ENCODE results near the gene BIN1.

Gene BIN1, protein sequence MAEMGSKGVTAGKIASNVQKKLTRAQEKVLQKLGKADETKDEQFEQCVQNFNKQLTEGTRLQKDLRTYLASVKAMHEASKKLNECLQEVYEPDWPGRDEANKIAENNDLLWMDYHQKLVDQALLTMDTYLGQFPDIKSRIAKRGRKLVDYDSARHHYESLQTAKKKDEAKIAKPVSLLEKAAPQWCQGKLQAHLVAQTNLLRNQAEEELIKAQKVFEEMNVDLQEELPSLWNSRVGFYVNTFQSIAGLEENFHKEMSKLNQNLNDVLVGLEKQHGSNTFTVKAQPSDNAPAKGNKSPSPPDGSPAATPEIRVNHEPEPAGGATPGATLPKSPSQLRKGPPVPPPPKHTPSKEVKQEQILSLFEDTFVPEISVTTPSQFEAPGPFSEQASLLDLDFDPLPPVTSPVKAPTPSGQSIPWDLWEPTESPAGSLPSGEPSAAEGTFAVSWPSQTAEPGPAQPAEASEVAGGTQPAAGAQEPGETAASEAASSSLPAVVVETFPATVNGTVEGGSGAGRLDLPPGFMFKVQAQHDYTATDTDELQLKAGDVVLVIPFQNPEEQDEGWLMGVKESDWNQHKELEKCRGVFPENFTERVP

DNA sequence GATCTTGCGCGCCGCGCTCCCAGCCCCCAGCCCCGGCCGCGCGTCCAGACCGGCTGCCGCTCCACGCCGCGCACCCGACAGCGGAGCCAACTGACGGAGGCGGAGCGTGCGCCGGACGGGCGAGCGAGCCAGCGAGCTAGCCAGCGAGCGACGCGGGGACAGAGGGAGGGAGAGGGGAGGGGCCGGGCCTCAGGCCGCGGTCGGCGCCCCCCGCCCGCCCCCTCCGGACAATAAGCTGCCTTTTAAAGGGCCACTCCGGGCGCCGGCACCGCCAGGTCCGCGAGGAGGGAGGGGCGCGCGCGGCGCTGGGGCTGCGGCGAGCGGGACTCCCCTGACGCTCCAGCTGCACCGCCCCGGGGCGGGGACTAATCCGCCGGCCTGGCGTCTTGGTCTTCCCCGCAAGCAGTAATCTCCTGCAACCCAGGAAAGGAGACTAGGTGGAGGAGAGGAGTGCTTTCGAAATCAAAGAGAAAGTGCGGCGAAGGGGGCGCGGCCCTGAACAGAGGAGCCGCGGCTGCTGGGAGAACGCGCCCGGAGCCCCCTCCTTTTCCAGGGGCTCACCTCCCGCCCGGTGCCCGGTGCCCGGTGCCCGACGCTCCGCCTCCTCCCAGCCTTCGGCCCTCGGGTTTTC lies at the start of gene BIN1:
BIN1 (minus strand) TSS at position 164 of the 631 bp plus-strand sequence. CDS start 211 bp downstream, outside the sequence.
- DNase-seq (ENCODE audit: low spot score): peak; percentile 94
- TF ChIP-seq, protein P1, sequence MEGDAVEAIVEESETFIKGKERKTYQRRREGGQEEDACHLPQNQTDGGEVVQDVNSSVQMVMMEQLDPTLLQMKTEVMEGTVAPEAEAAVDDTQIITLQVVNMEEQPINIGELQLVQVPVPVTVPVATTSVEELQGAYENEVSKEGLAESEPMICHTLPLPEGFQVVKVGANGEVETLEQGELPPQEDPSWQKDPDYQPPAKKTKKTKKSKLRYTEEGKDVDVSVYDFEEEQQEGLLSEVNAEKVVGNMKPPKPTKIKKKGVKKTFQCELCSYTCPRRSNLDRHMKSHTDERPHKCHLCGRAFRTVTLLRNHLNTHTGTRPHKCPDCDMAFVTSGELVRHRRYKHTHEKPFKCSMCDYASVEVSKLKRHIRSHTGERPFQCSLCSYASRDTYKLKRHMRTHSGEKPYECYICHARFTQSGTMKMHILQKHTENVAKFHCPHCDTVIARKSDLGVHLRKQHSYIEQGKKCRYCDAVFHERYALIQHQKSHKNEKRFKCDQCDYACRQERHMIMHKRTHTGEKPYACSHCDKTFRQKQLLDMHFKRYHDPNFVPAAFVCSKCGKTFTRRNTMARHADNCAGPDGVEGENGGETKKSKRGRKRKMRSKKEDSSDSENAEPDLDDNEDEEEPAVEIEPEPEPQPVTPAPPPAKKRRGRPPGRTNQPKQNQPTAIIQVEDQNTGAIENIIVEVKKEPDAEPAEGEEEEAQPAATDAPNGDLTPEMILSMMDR (IDR thresholded peaks at IDR 0.05; ENCODE audit: extremely low read depth, missing control alignments): no peak

DNA sequence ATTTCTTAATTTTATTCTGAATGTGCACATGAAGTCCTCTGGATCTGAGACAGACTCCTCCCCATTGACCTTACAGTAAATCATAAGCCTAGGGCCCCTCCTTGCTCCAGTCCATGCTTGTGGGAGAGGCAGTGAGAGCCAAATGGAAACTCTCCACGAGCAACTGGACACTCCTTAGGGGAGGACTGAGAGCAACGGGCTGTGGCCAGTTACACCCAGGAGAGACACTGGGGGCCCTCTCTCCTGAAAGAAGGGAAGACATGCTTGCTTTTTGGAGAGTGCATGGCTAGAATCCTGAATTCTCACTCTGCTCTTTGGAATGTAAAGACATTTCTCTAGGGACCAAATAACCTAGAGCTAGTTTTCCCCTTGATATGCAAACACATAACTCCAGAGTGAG lies 49.0 kb upstream of the BIN1 start:
- DNase-seq (ENCODE audit: low spot score): no peak
- TF ChIP-seq, protein P1 (IDR thresholded peaks at IDR 0.05; ENCODE audit: extremely low read depth, missing control alignments): no peak

DNA sequence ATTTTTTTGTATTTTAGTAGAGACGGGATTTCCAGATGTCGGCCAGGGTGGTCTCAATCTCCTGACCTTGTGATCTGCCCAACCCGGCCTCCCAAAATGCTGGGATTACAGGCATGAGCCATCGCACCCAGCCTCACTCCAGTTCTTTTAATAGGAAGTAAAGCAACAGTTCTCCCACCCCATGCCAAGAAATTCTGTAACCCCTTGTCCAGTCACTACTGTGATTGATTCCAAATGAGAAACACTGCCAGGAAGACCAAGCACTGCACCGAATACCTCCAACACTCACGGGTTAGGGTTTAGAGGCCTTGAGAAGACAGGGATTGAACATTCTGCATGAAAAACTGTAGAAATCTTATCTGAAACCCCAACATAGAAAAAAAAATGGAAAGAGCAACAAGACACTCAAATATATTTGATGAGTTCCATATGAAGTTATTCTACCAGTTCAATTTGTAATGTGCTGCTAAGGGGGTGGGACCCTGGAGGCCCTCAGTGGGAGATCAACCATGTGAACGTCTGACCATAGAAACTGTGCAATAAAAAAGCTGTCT lies 48.2 kb upstream of the BIN1 start:
- DNase-seq (ENCODE audit: low spot score): no peak
- TF ChIP-seq, protein P1 (IDR thresholded peaks at IDR 0.05; ENCODE audit: extremely low read depth, missing control alignments): no peak

DNA sequence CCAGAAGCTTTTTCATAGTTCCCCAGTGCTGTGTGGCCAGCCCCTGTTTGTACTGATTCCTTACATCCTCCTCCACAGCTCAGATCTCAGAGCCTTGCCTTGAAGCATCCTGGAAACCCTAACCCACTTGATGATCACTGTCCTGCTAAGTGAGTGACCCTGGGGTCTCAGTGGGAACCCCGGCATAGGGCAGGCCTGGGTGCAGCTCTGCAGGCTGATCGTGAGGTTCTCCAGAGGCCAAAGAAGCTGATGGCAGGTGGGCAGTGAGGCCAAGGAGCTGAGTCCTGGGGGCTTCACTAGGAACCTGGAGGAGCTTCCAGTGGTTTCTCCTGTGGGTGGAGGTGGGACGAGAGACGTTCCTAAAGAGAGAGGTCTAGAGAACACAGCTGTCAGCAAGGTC lies 47.4 kb upstream of the BIN1 start:
- TF ChIP-seq, protein P1 (IDR thresholded peaks at IDR 0.05; ENCODE audit: extremely low read depth, missing control alignments): no peak
- no peak for DNase-seq (ENCODE audit: low spot score)

DNA sequence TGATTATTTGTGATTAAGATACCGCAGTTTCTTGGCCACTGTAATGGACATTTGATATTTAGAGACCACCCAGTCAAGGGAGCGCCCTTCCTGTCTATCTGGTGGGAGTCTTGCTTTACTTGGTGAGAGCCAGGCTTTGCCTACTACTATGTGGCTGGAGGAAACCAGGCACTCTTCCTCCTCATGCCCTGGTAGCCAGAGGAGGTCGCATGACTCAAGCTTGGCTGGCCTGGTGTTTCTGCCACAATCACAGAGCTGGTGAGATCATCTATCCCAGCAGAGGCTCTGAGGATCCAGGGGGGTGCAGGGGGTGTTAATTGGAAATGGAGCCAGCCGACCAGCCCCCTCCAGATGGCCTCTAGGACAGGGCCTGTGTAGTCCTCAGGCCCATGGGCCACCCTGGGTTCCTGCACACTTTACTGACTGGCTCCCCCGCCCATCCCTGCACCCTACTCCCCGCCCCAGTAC lies 46.8 kb upstream of the BIN1 start:
- DNase-seq (ENCODE audit: low spot score): no peak
- TF ChIP-seq, protein P1 (IDR thresholded peaks at IDR 0.05; ENCODE audit: extremely low read depth, missing control alignments): no peak

DNA sequence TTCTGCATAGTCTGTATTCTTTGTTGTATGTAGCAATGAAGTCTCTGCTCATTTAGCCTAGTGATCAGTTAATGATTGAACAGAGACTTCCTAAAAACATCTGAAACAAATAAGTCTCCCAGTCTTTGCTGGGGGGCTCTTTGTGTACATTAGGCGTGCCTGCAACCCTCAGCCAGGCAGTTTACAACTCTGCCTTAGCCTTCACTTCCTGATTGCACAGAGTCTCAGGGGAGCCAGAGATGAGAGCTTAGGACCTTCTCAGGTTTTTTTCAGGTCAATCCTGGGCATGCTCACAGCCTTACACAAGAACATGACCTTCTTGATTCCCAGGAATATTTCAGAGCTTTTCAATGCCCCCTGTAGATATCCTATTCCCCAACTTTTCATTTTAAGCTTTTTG lies 44.0 kb upstream of the BIN1 start:
- TF ChIP-seq, protein P1 (IDR thresholded peaks at IDR 0.05; ENCODE audit: extremely low read depth, missing control alignments): no peak
- no peak for DNase-seq (ENCODE audit: low spot score)

All from GM20000 (cell line).